Placental pericyte (primary cell): ENCODE measurements around the gene PPP4R3B. TPM values are rescaled to one million over a fixed set of nuclear protein-coding genes. Genes with fewer than 3 reads are reported as not detected.

Source experiments
- small RNA-seq: library from RNA; depleted of rRNA; stranded (forward); fragments of <200 nt; gene quantifications from one replicate; pipeline ENCODE3, GENCODE V24; 2012; ENCODE audit warnings: low replicate concordance
- total RNA-seq: library from RNA; depleted of rRNA; stranded (reverse); fragments of >200 nt; gene quantifications from 2 replicates; pipeline ENCODE4 v1.2.3, GENCODE V29; 2012

PPP4R3B gene
- 38.7 and 45.4 TPM in 2 replicates for total RNA-seq

DNA sequence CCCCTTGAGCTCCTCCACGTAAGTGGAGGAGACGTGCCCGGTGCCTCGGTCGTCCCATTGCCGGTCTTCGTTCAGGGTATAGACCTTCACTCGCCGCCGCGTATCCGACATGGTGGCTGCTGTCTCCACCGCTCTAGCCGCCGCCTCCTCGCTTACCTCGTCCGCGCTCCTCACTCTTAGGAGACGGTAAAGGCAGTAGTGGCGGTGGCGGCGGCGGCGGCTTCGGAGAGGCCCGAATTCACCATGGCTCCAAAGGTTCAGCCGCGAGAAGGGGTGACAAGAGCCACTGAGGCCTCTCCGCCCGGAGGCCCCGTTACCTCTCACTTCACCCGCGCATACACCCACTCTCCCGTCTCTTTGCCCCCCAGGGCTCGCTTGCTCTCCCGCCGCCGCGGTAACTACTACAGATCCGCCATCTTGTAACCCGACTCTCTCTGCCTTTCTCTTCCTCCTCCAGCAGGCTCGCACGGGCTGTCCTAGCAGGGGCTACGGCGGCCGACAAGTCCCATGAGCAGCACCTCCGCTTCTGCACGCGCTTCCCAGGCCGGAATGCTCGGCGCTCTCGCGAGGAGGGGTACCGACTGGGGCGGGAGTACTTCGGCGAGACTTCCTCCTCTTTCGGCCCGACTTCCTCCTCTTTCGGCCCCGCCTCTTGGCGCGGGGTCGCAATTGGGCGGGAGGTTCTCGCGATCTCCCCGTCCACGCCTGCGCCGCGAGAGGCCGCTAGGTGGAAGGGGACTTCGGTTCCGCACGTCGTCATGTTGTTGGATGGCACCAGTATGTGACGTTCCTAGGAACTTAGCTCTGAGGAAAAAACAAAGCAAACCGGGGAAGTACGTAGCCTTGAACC, at the start of gene PPP4R3B:
TSS of gene PPP4R3B (minus strand) at position 448 of the 850 bp plus-strand sequence. CDS start at position 111, 337 bp downstream.

Small RNA genes within 50 kb of the gene (small RNA-seq; reads per million reads assigned to genes)
- gene RF00586 (not detected), gene RNU6-634P (not detected)

Other genes starting within 250 kb of the PPP4R3B start
- gene CCDC88A, start 197.8 kb downstream of the PPP4R3B start, total RNA-seq = 30.9 and 84.8 TPM in 2 replicates
- gene CFAP36, start 97.9 kb downstream of the PPP4R3B start, total RNA-seq = 10.5 and 18.4 TPM in 2 replicates
- gene PNPT1, start 76.2 kb upstream of the PPP4R3B start, total RNA-seq = 13.1 and 27.8 TPM in 2 replicates